H1 (cell line): Measurements from ENCODE around the gene CCDC121. TPM values are rescaled to one million over a fixed set of nuclear protein-coding genes. Genes with fewer than 3 reads are reported as not detected.

Experiments used
- CTCF ChIA-PET: fragments of 300-600 bp; sonication (Branson Sonifier 250); formaldehyde crosslinking; loops from one replicate; lab custom pipeline; 2021; ENCODE audit not compliant: partially characterized antibody; lab: Charles Lee
- POLR2A ChIA-PET: fragments of 300-600 bp; sonication (Branson Sonifier 250); formaldehyde crosslinking; loops from one replicate; lab custom pipeline; 2021; ENCODE audit warnings: inconsistent platforms; ENCODE audit not compliant: partially characterized antibody; lab: Charles Lee
- DNase-seq, 2 experiments: peaks; one replicate each; pipeline versions ENCODE4 v3.0.0 to v3.0.0-alpha.2; 2010 to 2022; ENCODE audit warnings: low spot score in 2 of 2, low read depth in 1 of 2, mixed read lengths in 1 of 2
- FAIRE-seq: peaks from 2 replicates; lab custom pipeline; 2011; peaks lifted over from hg19 to GRCh38; lab: Jason Lieb, UNC
- H2AFZ ChIP-seq: 2 replicates; pipeline ENCODE4 v1.8.1; 2012; ENCODE audit warnings: low read length, inconsistent platforms
- H2AK5ac ChIP-seq: 2 replicates; pipeline ENCODE4 v1.6.1; 2013; ENCODE audit warnings: low read depth, low read length
- H2BK120ac ChIP-seq: replicated peaks from 2 replicates; pipeline ENCODE3; 2013; ENCODE audit warnings: low read depth, low read length, inconsistent platforms
- H2BK12ac ChIP-seq: 2 replicates; pipeline ENCODE4 v1.6.1; 2013; ENCODE audit warnings: low read depth, low read length
- H2BK15ac ChIP-seq: 2 replicates; pipeline ENCODE4 v1.6.1; 2013; ENCODE audit warnings: low read length
- H2BK20ac ChIP-seq: 2 replicates; pipeline ENCODE4 v1.6.1; 2013; ENCODE audit warnings: low read length
- H2BK5ac ChIP-seq: 2 replicates; pipeline ENCODE4 v1.6.1; 2013; ENCODE audit warnings: low read depth, low read length
- H3K14ac ChIP-seq: 2 replicates; pipeline ENCODE4 v1.6.1; 2013; ENCODE audit warnings: inconsistent platforms; ENCODE audit not compliant: insufficient read length
- H3K18ac ChIP-seq: 2 replicates; pipeline ENCODE4 v1.6.1; 2013; ENCODE audit warnings: low read length; ENCODE audit errors: extremely low read depth
- H3K23ac ChIP-seq: 2 replicates; pipeline ENCODE4 v1.6.1; 2013; ENCODE audit warnings: inconsistent platforms; ENCODE audit not compliant: insufficient read length
- H3K23me2 ChIP-seq: 2 replicates; pipeline ENCODE4 v1.6.1; 2013; ENCODE audit warnings: low read depth, low read length
- H3K27ac ChIP-seq: 2 replicates; pipeline ENCODE4 v1.6.1; 2011; ENCODE audit warnings: low read depth, low read length, inconsistent platforms
- H3K27me3 ChIP-seq, 4 experiments: replicated peaks in 1 of 4; 1 replicate in 1 of 4; 2 replicates in 3 of 4; pipeline versions ENCODE4 v1.6.1 to v1.8.1; 2011 to 2013; ENCODE audit warnings: low read length in 3 of 4, mild to moderate bottlenecking in 3 of 4, inconsistent platforms in 2 of 4, mixed read lengths in 2 of 4, moderate library complexity in 1 of 4; ENCODE audit not compliant: control insufficient read depth in 3 of 4, insufficient read depth in 3 of 4; ENCODE audit errors: extremely low read depth in 1 of 4
- H3K36me3 ChIP-seq, 4 experiments: 2 replicates each; pipeline versions ENCODE4 v1.6.1 to v1.8.1; 2011 to 2013; ENCODE audit warnings: mild to moderate bottlenecking in 4 of 4, low read length in 3 of 4, moderate library complexity in 2 of 4, control low read depth in 1 of 4, inconsistent platforms in 1 of 4; ENCODE audit not compliant: insufficient read depth in 4 of 4, control insufficient read depth in 2 of 4
- H3K4ac ChIP-seq: replicated peaks from 2 replicates; pipeline ENCODE3; 2013; ENCODE audit warnings: low read length, low read depth, mixed read lengths, inconsistent platforms; ENCODE audit not compliant: insufficient read length
- H3K4me1 ChIP-seq, 4 experiments: replicated peaks in 1 of 4; 1 replicate in 1 of 4; 2 replicates in 3 of 4; pipeline versions ENCODE4 v1.6.1 to v1.8.1; 2011 to 2013; ENCODE audit warnings: low read length in 3 of 4, inconsistent platforms in 2 of 4, mixed read lengths in 1 of 4; ENCODE audit not compliant: insufficient read depth in 4 of 4, control insufficient read depth in 3 of 4
- H3K4me2 ChIP-seq, 2 experiments: 2 replicates each; pipeline versions ENCODE4 v1.6.1 to v1.8.1; 2011 to 2013; ENCODE audit warnings: low read depth in 2 of 2, low read length in 2 of 2, control low read depth in 1 of 2, inconsistent platforms in 1 of 2, mild to moderate bottlenecking in 1 of 2; ENCODE audit not compliant: insufficient read depth in 1 of 2
- H3K4me3 ChIP-seq, 4 experiments: fragments of 200-600, 300-600 bp in 1 of 4; sonication (generic), shearing (Covaris generic), sonication (Bioruptor Twin) in 1 of 4; 2 replicates each; pipeline versions ENCODE4 v1.5.1 to v1.8.1; 2011 to 2016; ENCODE audit warnings: low read length in 4 of 4, low read depth in 3 of 4, control low read depth in 2 of 4, inconsistent platforms in 2 of 4, mild to moderate bottlenecking in 2 of 4, mixed read lengths in 1 of 4, moderate library complexity in 1 of 4; ENCODE audit not compliant: insufficient read depth in 2 of 4; ENCODE audit errors: extremely low read depth in 1 of 4
- H3K56ac ChIP-seq: replicated peaks from 2 replicates; pipeline ENCODE3; 2013; ENCODE audit warnings: low read depth, mild to moderate bottlenecking, mixed read lengths, low read length, inconsistent platforms; ENCODE audit not compliant: insufficient read length
- H3K79me1 ChIP-seq: 2 replicates; pipeline ENCODE4 v1.6.1; 2013; ENCODE audit warnings: low read depth, low read length, control low read depth
- H3K79me2 ChIP-seq, 2 experiments: 2 replicates each; pipeline versions ENCODE4 v1.6.1 to v1.8.1; 2012 to 2013; ENCODE audit warnings: low read length in 2 of 2, mild to moderate bottlenecking in 2 of 2, inconsistent platforms in 1 of 2; ENCODE audit not compliant: insufficient read depth in 2 of 2, control insufficient read depth in 1 of 2
- H3K9ac ChIP-seq, 4 experiments: replicated peaks in 1 of 4; 1 replicate in 1 of 4; 2 replicates in 3 of 4; pipeline versions ENCODE4 v1.6.1 to v1.8.1; 2011 to 2013; ENCODE audit warnings: low read depth in 3 of 4, low read length in 3 of 4, control low read depth in 2 of 4, mild to moderate bottlenecking in 2 of 4, moderate library complexity in 2 of 4, inconsistent platforms in 1 of 4; ENCODE audit errors: extremely low read depth in 1 of 4
- H3K9me3 ChIP-seq, 2 experiments: 2 replicates each; pipeline versions ENCODE4 v1.6.1 to v1.8.1; 2012 to 2013; ENCODE audit warnings: mild to moderate bottlenecking in 2 of 2, moderate library complexity in 2 of 2, control low read depth in 1 of 2, inconsistent platforms in 1 of 2, low read depth in 1 of 2, low read length in 1 of 2, mixed read lengths in 1 of 2; ENCODE audit not compliant: insufficient read depth in 2 of 2
- H4K20me1 ChIP-seq, 2 experiments: replicated peaks in 1 of 2; 2 replicates each; pipeline versions ENCODE3 to v1.8.1; 2011 to 2013; ENCODE audit warnings: inconsistent platforms in 2 of 2, low read length in 2 of 2, mild to moderate bottlenecking in 1 of 2; ENCODE audit not compliant: insufficient read depth in 2 of 2, control insufficient read depth in 1 of 2
- H4K5ac ChIP-seq: 2 replicates; pipeline ENCODE4 v1.6.1; 2013; ENCODE audit warnings: low read length, low read depth, mixed read lengths, inconsistent platforms; ENCODE audit not compliant: insufficient read length
- H4K8ac ChIP-seq: 2 replicates; pipeline ENCODE4 v1.8.0; 2013; ENCODE audit warnings: mild to moderate bottlenecking, moderate library complexity, low read length, inconsistent platforms; ENCODE audit not compliant: insufficient read depth; ENCODE audit errors: extremely low read depth
- H4K91ac ChIP-seq: replicated peaks from 2 replicates; pipeline ENCODE3; 2013; ENCODE audit warnings: low read length, mixed read lengths, inconsistent platforms; ENCODE audit not compliant: insufficient read length
- KDM5A ChIP-seq: fragments of 200-600 bp; IDR thresholded peaks from 2 replicates; pipeline ENCODE4 v1.7.1; 2012; ENCODE audit warnings: mild to moderate bottlenecking, low read length, inconsistent platforms, mixed read lengths
- RFX5 ChIP-seq: IDR thresholded peaks from 2 replicates; pipeline ENCODE4 v1.6.1; 2011; ENCODE audit warnings: low read depth, low read length, improper control_type of control experiment, borderline replicate concordance
- SAP30 ChIP-seq: fragments of 300-600 bp; sonication (generic); IDR thresholded peaks from 2 replicates; pipeline ENCODE4 v1.7.1; 2012; ENCODE audit warnings: low read length, moderate library complexity, mild to moderate bottlenecking, inconsistent platforms; ENCODE audit not compliant: insufficient read depth, insufficient replicate concordance
- SP2 ChIP-seq: IDR thresholded peaks from 2 replicates; pipeline ENCODE4 v1.6.1; 2012; ENCODE audit warnings: mild to moderate bottlenecking, low read length, inconsistent platforms
- WGBS, 2 experiments: shearing (Covaris generic) in 1 of 2; methylation state at CpG; one replicate each; pipeline versions ENCODE4 v1.1.6 to v1.1.7; 2013 to 2015; ENCODE audit warnings: low lambda C conversion rate in 2 of 2, mixed read lengths in 2 of 2, inconsistent platforms in 1 of 2, low coverage in 1 of 2, missing lambda C conversion rate in 1 of 2; ENCODE audit not compliant: insufficient replicate concordance in 2 of 2, insufficient coverage in 1 of 2, insufficient read length in 1 of 2; ENCODE audit errors: extremely low coverage in 1 of 2, missing lambda C conversion rate in 1 of 2; 5-methylcytosine and 5-hydroxymethylcytosine counted together
- polyA plus RNA-seq, 7 experiments: library from polyadenylated mRNA; depleted of rRNA in 3 of 7; stranded (reverse) in 5 of 7; unstranded in 2 of 7; fragments of >200 nt in 5 of 7; fragments of 200-250 nt in 2 of 7; gene quantifications; 1 replicate in 5 of 7; 2 replicates in 1 of 7; 4 replicates in 1 of 7; pipeline versions ENCODE4 v1.2.1 to v1.2.3, GENCODE V29; 2011 to 2013; ENCODE audit warnings: missing spikeins in 2 of 7, mixed read lengths in 2 of 7
- total RNA-seq: library from RNA; stranded (reverse); fragmentation: NEBNext Ultra II Directional; extraction: Animal tissue kit (Norgen Biotek cat#: 25700); gene quantifications from 2 replicates; pipeline ENCODE4 v1.2.1, GENCODE V29; 2021
- TF ChIP-seq, protein P1 (sequence below): IDR thresholded peaks from 2 replicates; pipeline ENCODE4 v1.6.1; 2012; ENCODE audit warnings: inconsistent platforms

CCDC121 gene
- total and polyA plus RNA-seq, 2 of the 8 experiments (the other 6 are each of a cell fraction or from before 2014, with no cell fraction given) = 0.68 to 1.5 TPM

DNA sequence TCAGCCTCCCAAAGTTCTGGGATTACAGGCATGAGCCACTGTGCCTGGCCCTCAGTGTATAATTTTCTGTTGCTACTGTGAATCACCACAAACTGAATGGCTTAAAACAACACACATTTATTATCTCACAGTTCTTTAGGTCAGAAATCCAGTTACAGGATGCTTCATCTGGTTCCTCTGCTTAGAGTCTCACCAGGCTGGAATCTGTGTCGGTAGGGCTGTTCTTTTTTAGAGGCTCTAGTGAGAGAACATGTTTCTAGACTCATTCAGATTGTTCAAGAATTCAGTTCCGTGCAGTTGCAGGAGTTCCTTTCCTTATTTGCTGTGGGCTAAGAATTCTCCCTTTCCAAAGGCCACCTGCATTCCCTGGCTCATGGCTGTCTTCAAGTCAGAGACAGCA is 22.2 kb downstream of the CCDC121 start:
- peaks cover 2% of the 10 kb centered on the region in 2 experiments for H4K20me1 ChIP-seq
- H2BK15ac ChIP-seq = no peak overlapping the region
- H3K79me2 ChIP-seq = no peaks in the 10 kb centered on the region

More for the DNA sequence above, 22.2 kb downstream of the CCDC121 start:
- DNase-seq = no peak
- no peaks in the 10 kb centered on the region for H3K4me1 ChIP-seq
- no peak overlapping the region for H3K27ac ChIP-seq
- H2BK120ac ChIP-seq = no peak overlapping the region
- H3K23ac ChIP-seq = no peak overlapping the region
- WGBS, 2 experiments = 77% methylated on average over 2 of the region's 2 CpGs; no CpG with 5 or more reads in 1 of the 2 experiments
- no peak overlapping the region for H2BK12ac ChIP-seq
- no peaks in the 10 kb centered on the region for H3K27me3 ChIP-seq
- no peak overlapping the region for H3K18ac ChIP-seq
- no peak overlapping the region for H3K4me2 ChIP-seq
- no peaks in the 10 kb centered on the region for H3K9me3 ChIP-seq
- no peak overlapping the region for H3K4ac ChIP-seq
- H3K56ac ChIP-seq = no peak overlapping the region
- no peak overlapping the region for H3K4me3 ChIP-seq
- CTCF ChIA-PET = no interaction called here
- no peak for FAIRE-seq
- no peak for TF ChIP-seq RFX5
- TF ChIP-seq KDM5A = no peak
- TF ChIP-seq SAP30 = no peak
- TF ChIP-seq SP2 = no peak
- TF ChIP-seq, protein P1, sequence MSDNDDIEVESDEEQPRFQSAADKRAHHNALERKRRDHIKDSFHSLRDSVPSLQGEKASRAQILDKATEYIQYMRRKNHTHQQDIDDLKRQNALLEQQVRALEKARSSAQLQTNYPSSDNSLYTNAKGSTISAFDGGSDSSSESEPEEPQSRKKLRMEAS = no peak
- no peak overlapping the region for H4K5ac ChIP-seq
- no peak overlapping the region for H4K8ac ChIP-seq
- H4K91ac ChIP-seq = no peak overlapping the region
- no peak overlapping the region for H2BK20ac ChIP-seq
- H2AK5ac ChIP-seq = no peak overlapping the region
- no peak overlapping the region for H3K14ac ChIP-seq
- POLR2A ChIA-PET = no interaction called here
- H3K79me1 ChIP-seq = no peaks in the 10 kb centered on the region
- H3K36me3 ChIP-seq = peaks cover 0 to 47% (median 10%) of the 10 kb centered on the region in 4 experiments; a peak in 5 of 8 replicates
- H2BK5ac ChIP-seq = no peak overlapping the region
- H2AFZ ChIP-seq = no peak overlapping the region
- no peaks in the 10 kb centered on the region for H3K23me2 ChIP-seq
- H3K9ac ChIP-seq = no peak overlapping the region
